HG03139 (cell line): ENCODE results near the gene MSLN.
"Not testable (repeated sequence)": the region's sequence is repeated elsewhere in the genome, so short reads cannot be mapped to it uniquely, and the experiment has no call there.

Source experiments
- ATAC-seq: cut with Tn5 transposase; IDR thresholded peaks from one replicate; pipeline ENCODE4 v1.9.1; 2021; ENCODE audit not compliant: unreplicated experiment

The MSLN gene

DNA sequence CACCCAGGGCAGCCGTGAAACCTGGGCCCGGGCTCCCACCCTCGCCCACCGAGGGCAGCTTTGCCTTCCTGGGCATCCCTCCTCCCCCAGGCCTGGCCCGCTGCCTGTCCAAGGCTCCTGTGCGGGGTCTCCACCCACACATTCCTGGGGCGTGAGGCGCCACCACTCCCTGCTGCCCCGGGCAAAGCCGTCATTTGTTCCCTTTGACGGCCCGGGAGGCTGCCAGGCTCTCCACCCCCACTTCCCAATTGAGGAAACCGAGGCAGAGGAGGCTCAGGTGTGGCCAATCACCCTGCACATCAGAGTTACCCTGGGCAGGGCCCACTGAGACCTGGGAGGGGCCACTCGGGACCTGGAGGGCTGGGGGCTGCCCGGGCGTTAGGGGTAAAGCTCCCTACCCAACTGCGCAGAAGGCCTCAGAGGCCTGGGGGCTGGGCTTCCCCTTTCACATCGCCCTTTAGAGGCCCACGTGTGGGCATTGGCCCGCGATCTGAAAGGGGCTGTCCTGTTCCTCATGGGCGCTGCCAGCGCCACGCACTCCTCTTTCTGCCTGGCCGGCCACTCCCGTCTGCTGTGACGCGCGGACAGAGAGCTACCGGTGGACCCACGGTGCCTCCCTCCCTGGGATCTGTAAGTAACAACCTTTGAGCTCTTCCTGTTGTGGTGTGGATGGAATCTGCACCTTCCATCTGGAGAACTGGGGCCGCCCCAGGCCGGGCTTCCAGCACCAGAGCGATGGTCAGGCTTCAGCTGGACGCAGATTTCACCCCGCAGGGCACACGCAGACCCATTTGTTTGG, at the start of gene MSLN:
Gene MSLN (plus strand): TSS at position 190 of the 799 bp plus-strand sequence. CDS start 1,947 bp downstream, outside the sequence.
- no peak for ATAC-seq

DNA sequence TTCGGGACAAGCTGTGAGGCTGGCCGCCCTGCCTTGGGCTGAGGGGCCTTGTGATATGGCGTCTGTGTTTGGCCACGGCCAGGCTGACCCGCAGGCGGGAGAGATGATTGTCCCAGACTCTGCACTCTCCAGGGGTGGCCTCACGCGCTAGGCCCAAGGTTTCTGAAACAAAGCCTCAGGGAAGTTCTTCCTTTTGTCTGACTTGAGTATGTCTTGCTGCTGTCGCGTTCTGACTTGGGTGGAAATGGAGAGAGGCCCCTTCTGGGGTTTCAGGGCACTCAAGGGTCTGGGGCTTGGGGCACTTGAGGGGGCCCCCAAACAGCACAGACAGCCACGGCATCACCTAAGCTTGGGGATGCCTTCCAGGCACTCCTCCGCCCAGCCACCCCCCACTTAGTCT, 49.5 kb upstream of the MSLN start:
- no peak for ATAC-seq

DNA sequence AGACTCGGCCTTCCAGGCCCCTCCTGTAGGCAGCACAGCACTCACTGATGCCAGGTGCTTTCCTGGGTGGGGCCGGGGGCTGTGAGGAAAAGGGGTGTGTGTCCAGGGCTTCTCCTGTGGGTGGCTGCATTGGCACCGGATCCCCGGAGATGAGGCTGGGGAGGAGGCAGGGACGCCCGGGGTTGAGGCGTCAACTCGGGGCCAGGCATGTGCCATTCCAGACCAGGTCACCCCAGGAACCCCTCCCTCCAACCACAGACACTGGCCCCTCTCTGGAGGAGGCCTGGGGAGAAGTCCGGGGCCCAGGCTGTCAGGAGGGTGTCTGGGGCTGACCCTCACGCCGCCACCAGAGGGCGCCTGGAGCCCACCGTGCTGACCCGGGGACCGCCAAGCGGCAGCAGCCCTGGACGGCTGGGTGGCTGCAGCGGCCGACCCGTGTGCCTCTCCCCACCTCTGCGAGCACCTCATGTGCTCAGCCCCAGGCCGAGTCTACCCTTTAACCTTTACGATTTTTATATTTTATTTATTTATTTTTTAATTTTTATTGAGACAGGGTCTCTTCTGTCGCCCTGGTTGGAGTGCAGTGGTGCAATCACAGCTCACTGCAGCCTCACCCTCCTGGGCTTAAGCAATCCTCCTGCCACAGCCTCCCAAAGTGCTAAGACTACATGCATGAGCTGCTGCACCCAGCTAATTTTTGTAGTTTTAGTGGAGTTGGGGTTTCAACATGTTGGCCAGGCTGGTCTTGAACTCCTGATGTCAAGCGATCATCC, 48.8 kb upstream of the MSLN start:
- ATAC-seq = no peak

DNA sequence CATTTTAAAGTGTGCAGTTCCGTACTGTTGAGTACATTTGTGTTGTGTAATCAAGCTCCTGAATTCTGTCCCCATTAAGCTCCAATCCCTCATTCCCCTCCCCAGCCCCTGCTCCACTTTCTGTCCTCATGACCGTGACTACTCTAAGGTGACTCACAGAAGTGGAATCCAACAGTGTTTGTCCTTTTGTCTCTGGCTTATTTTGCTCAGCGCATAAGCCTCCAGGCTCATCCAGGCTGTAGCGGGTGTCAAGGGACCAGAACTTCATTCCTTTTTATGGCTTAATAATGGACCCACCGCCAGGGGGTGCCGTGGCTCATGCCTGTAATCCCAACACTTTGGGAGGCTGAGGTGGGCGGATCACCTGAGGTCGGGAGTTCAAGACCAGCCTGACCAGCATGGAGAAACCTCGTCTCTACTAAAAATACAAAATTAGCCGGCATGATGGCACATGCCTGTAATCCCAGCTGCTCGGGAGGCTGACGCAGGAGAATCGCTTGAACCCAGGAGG, 47.7 kb upstream of the MSLN start:
- ATAC-seq = not testable (repeated sequence)

DNA sequence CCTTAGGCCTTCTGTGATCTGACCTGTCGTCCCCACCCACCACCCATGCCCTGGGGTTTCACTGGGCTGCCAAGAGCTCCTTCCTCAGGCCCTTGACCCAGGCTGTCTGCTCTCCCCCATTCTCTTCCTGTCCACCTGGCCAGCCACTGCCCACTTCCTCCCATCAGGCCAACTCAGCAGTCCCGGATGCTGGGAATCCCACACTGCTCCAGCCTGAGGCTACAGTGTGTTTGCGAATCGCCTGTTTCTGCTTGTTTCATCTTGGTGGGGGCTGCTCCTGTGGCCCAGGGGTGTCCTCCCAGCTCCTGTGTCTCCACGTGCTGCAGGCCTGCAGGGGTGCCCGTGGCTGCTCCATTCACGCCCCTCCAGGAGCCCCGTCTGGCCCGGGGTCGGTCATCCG, 46.5 kb upstream of the MSLN start:
- no peak for ATAC-seq

DNA sequence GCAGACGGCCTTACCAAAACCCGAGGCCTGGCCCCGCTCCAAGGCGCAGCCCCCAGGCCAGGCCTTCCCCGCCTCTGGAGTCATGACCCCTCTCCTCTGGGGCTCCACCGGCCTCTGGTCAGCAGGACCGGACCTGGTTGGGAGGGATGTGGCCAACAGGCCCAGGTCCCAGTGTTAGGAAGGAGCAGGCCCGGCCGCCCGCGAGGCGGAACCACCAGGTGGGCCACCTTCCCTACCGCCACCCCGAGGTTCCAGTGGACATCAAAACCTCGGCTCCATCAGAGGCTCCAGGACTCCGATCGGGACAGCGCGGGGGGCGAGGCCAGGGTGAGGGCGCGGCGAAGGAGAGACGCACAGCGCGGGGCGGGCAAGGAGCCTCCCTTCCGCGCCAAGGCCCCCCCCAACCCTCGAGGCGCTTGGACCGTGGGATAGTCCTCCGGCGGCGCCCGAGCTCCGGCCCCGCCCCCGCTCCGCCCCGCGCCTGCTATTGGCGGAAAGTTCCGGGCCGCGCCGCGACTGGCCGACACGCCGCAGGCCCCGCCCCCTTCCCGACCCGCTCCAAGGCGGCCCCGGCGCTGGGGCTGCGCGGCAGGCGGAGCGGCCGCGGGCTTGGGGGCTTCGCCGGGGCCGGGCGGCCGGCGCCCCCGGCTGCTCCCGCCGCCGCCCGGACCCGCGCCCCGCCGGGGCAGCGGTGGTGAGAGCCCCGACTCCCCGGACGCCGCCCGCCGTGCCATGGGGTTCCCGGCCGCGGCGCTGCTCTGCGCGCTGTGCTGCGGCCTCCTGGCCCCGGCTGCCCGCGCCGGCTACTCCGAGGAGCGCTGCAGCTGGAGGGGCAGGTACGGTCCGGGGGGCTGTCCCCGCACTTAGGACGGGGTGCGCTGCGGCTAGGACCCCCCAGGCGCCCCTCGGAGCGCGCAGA, 45.7 kb upstream of the MSLN start, which contains the start of gene METRN:
Gene METRN (plus strand): TSS at position 561 of the 919 bp plus-strand sequence. CDS start 172 bp downstream, at position 733.
- peak; percentile 72 for ATAC-seq

DNA sequence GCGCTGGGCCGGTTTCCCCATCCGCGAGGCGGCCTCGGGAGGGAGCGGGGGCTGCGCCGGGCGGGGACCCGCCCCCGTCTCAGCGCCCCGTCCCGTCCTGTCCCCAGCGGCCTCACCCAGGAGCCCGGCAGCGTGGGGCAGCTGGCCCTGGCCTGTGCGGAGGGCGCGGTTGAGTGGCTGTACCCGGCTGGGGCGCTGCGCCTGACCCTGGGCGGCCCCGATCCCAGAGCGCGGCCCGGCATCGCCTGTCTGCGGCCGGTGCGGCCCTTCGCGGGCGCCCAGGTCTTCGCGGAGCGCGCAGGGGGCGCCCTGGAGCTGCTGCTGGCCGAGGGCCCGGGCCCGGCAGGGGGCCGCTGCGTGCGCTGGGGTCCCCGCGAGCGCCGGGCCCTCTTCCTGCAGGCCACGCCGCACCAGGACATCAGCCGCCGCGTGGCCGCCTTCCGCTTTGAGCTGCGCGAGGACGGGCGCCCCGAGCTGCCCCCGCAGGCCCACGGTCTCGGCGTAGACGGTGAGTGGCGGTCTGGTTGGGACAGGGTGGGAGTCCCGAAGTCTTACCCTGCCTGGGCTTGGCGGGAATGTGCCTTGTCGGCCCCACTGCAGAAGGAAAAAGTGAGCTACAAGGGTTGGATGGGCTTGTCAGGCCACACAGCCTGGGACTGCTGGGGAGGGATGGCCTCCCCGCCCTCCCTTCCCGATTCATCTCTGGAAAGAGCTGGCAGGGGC, 44.9 kb upstream of the MSLN start:
- ATAC-seq = no peak

DNA sequence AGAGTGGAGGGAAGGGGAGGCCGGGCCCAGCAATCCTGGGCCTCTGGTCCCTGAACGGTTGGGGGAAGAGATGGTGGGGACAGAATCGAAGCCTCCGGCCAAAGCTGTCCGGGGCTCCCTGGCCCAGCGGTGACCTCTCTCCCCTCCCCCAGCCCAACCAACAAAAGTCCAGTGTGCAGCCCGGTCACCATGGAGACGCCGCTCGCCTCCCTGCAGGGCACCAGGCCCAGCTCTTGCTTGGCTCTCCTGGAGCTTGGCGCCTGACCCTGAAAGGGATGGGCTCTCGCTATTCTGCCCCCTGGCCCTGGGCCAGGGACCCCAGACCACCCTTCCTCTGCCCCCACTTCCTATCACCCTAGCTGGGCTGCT, 44.4 kb upstream of the MSLN start:
- no peak for ATAC-seq

DNA sequence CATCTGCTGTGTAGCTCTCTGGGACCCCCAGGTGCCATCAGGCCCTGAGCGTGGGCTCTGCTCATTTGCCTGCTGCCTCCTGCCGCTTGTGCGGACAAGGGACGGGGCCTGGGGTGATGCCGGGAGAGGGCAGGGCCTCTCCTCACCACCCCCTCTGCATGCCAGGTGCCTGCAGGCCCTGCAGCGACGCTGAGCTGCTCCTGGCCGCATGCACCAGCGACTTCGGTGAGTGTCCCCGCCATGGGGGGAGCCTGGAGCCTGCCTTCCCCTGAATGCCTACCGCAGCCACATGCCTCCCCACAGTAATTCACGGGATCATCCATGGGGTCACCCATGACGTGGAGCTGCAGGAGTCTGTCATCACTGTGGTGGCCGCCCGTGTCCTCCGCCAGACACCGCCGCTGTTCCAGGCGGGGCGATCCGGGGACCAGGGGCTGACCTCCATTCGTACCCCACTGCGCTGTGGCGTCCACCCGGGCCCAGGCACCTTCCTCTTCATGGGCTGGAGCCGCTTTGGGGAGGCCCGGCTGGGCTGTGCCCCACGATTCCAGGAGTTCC, 43.7 kb upstream of the MSLN start:
- no peak for ATAC-seq

DNA sequence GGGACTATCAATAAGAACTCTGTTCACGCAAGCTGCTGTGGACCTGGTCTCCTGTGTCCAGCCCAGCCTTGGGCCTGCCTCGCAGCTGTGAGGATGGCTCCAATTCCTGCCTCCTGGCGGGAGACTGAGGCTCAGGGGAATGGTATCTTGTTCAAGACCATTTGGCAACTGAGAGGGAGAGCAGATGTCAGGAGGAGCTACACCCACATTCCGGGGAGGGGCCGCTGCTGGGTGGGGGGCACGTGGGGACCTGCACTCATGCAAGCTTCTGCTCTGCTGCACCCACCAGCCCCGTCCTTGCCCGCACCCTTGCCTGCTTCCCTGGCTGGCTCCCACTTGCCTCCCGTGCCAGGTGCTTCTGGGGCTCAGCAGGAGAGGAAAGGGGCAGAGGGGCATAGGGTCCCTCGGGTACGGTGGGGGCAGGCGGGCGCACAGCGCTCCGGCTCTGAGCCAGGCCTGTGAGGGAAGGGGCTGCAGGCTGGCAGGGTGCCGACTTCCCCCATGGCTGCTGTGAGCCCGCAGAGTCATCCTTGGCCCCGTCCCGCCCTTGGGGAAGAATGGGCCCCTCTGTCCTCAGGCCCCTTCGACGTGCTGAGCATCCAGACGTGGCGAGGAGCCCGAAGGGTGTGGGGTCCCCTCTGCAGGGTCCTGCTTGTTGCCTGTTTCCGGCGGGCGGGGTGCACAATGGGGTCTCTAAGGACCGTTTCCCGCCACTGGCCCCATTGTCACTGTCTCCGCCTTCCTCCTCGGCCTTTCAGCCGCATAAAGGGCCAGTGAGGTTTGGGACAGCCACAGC, 42.9 kb upstream of the MSLN start:
- ATAC-seq = no peak

DNA sequence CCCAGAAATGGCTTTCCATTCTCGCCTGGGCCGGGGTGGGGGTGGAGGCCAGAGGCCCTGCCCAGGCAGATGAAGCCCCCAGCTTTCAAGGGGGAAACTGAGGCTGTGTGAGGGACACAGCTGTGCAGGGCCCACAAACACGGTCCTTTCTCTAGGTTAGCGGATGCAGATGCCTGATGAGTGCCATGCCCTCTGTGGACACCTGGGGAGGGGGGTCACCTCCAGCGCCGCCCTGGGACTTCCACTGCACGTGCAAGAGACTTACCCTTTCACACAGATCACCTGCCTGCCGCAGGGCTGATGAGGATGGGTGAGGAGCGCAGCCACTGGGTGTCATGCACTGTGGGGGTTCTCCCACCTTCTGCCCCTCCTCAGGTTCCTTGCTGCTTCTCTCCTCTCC, 42.1 kb upstream of the MSLN start:
- ATAC-seq = no peak

DNA sequence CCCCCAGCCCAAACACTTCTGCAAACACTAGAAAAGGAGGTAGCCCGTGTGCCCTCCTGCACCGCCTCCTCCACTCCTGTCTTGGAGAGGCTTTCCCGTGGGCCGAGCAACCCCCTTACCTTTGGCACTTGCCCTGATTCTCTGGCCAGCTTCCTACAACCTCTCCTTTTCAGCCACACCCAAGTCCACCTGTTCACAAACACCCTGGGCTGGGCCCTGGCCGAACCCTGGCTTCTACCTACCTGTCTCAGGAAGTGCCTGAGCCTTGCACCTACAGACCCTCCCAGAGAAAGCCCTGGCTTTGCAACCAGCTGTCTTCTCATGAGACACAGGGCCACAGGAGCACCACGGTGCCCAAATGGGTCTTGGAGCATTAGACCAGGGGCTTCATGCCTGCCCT, 41.6 kb upstream of the MSLN start:
- no peak for ATAC-seq

DNA sequence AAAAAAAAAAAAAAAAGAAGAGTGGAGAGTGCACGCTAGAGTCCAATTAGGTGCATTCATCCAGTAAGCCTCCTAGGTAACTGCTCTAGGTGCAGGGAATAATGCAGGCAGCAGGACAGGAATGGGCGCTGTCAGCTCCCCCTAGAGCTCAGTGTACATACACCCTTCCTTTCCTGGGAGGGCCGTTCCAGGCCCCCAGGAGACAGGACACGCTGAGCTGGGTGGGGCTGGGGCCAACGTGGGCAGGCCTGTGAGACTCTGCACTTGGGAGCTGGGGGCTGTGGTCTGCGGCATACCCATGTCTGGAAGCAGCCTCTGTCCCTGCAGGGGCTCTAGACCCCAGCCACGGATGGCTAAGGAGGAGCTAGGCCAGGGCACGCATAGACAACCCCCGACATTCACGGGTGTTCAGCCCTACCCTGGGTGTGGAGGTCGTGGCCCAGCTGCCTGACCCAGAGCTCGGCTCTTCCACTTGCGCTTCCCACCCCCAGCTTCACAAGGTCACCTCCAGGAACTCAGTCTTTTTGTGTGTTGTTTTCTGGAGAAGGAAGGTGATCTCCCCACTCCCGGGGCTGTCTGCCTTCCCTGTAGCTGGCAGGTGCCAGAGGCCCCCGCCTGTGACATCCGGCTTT, 40.6 kb upstream of the MSLN start:
- no peak for ATAC-seq

DNA sequence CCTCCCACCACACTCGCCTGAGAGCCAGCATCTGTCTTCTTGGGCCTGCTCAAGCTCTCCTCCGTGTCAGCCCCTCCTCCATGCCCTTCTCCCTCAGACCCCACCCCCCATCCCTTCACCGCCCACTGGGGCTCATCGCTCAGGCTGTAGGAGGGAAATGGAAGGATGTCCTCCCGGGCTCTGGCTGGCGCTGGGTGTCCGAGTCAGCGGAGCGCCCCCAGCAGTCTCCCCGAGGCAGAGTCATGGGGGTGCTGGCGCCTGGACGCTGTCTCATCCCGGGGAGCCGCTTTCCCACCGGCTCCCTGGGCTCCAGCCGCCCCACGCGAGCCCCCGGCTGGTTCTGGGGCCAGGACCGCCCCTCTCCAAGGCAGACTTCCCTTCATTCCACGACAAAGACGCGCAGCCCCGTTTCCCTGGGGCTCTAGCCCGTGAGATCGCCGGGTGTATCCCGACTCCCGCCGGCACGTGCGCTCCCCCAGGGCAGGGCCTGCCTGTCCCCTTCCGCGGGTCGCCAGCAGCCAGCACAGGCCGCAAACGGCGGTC, 40.0 kb upstream of the MSLN start:
- peak; percentile 26 for ATAC-seq

DNA sequence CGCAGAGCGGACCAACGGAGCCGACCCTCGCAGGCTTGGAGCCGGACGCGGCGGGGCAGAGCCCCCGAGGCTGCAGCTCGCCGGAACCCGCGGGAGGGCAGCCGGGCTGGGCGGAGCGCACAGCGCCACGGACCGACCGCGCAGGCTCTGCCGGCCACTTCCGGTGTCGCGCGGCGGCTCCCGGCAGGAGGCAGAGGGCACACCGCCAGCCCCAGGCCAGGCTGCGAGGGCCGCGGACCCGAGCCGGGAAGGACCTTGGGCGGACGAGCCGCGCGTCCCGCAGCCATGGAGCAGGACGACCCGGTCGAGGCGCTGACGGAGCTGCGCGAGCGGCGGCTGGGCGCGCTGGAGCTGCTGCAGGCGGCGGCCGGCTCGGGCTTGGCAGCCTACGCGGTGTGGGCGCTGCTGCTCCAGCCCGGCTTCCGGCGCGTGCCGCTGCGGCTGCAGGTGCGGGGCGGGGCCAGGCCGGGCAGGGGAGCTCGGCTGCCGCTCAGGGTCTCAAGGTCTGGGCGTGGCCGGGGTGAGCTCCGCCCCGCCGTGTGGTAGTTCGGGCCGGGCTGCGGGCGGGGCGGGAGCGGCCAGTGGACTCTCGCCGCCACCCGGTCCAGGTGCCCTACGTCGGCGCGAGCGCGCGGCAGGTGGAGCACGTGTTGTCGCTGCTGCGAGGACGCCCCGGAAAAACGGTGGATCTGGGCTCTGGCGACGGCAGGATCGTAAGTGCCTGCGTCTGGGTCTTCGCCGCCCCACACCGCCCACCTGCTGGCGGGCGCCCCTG, 39.4 kb upstream of the MSLN start, which contains the start of gene ANTKMT:
Gene ANTKMT (plus strand): TSS at position 157 of the 775 bp plus-strand sequence. CDS start 129 bp downstream, at position 286.
- peak; percentile 57 for ATAC-seq

DNA sequence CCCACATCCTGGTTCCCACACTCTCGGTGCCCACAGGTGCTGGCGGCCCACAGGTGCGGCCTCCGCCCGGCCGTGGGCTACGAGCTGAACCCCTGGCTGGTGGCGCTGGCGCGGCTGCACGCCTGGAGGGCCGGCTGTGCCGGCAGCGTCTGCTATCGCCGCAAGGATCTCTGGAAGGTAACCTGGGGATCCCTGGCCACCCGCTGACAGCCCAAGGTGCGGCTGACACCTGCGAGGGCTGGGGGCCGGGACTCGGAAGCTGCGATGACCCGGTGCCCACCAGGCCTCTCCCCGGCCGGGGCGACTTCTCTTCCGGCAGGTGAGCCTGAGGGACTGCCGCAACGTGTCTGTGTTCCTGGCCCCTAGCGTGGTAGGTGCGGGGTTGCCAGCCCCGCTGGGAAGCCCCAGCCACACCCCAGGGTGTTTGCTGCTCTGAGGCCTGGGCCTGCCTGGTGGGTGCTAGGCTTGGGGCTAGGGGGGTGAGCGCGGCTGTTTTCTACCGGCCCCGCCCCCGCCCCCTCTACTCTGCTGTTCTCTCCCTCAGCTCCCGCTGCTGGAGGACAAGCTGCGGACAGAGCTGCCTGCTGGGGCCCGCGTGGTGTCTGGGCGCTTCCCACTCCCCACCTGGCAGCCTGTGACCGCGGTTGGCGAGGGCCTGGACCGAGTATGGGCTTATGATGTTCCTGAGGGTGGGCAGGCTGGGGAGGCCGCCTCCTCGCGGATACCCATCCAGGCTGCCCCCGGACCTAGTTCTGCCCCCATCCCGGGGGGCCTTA, 38.6 kb upstream of the MSLN start:
- ATAC-seq = no peak
